Endothelial cell (in vitro differentiated cells): ENCODE results near the gene GALNT9. TPM values are rescaled to one million over a fixed set of nuclear protein-coding genes. Genes with fewer than 3 reads are reported as not detected.

Experiments
- DNase-seq: peaks from one replicate; pipeline ENCODE4 v3.0.0; 2021; ENCODE audit warnings: low spot score
- H3K27ac Mint-ChIP-seq: one replicate; pipeline ENCODE4 v1.8.0; 2021; ENCODE audit warnings: mixed read lengths, inconsistent platforms; ENCODE audit not compliant: unreplicated experiment
- H3K27me3 Mint-ChIP-seq: one replicate; pipeline ENCODE4 v1.8.0; 2021; ENCODE audit warnings: mild to moderate bottlenecking, moderate library complexity, mixed read lengths, inconsistent platforms; ENCODE audit not compliant: unreplicated experiment
- H3K36me3 Mint-ChIP-seq: one replicate; pipeline ENCODE4 v1.8.0; 2021; ENCODE audit warnings: mild to moderate bottlenecking, low read depth, mixed read lengths, inconsistent platforms; ENCODE audit not compliant: unreplicated experiment
- H3K4me1 Mint-ChIP-seq: one replicate; pipeline ENCODE4 v1.8.0; 2021; ENCODE audit warnings: mild to moderate bottlenecking, mixed read lengths, inconsistent platforms; ENCODE audit not compliant: unreplicated experiment
- H3K4me3 Mint-ChIP-seq: one replicate; pipeline ENCODE4 v1.8.0; 2021; ENCODE audit warnings: mild to moderate bottlenecking, mixed read lengths, inconsistent platforms; ENCODE audit not compliant: unreplicated experiment
- H3K9me3 Mint-ChIP-seq: one replicate; pipeline ENCODE4 v1.8.0; 2021; ENCODE audit warnings: mixed read lengths, inconsistent platforms; ENCODE audit not compliant: unreplicated experiment
- total RNA-seq: library from RNA; stranded (reverse); fragmentation: NEBNext Ultra II Directional; extraction: Animal tissue kit (Norgen Biotek cat#: 25700); gene quantifications from one replicate; pipeline ENCODE4 v1.2.1, GENCODE V29; 2021; ENCODE audit not compliant: unreplicated experiment
- TF ChIP-seq, protein P1 (sequence below): fragments of 200-600 bp; sonication (generic); IDR thresholded peaks from one replicate; pipeline ENCODE4 v1.5.0; 2021; ENCODE audit warnings: antibody characterized with exemption; ENCODE audit not compliant: unreplicated experiment

GALNT9 gene
- total RNA-seq, 1 donor from 2014 or later, result not detected

- Mint-ChIP-seq H3K9me3 (no peaks in the 10 kb centered on the region), H3K27ac (no peak overlapping the region), H3K36me3 (no peaks in the 10 kb centered on the region), H3K4me1 (peaks cover 12% of the 10 kb centered on the region), H3K27me3 (peaks cover 23% of the 10 kb centered on the region), H3K4me3 (no peak overlapping the region)
- no peak for DNase-seq
- TF ChIP-seq, protein P1, sequence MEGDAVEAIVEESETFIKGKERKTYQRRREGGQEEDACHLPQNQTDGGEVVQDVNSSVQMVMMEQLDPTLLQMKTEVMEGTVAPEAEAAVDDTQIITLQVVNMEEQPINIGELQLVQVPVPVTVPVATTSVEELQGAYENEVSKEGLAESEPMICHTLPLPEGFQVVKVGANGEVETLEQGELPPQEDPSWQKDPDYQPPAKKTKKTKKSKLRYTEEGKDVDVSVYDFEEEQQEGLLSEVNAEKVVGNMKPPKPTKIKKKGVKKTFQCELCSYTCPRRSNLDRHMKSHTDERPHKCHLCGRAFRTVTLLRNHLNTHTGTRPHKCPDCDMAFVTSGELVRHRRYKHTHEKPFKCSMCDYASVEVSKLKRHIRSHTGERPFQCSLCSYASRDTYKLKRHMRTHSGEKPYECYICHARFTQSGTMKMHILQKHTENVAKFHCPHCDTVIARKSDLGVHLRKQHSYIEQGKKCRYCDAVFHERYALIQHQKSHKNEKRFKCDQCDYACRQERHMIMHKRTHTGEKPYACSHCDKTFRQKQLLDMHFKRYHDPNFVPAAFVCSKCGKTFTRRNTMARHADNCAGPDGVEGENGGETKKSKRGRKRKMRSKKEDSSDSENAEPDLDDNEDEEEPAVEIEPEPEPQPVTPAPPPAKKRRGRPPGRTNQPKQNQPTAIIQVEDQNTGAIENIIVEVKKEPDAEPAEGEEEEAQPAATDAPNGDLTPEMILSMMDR, result no peak
These were observed 5.2 kb downstream of the GALNT9 start for GRCh38 chr12:132324173-132324572.

- no peaks in the 10 kb centered on the region for H3K9me3 Mint-ChIP-seq
- DNase-seq, result no peak
- H3K4me1 Mint-ChIP-seq, result peaks cover 12% of the 10 kb centered on the region
- TF ChIP-seq, protein P1, result no peak
- no peaks in the 10 kb centered on the region for H3K36me3 Mint-ChIP-seq
- H3K27me3 Mint-ChIP-seq, result peaks cover 22% of the 10 kb centered on the region
- H3K4me3 Mint-ChIP-seq, result no peak overlapping the region
- H3K27ac Mint-ChIP-seq, result no peak overlapping the region
These were observed 6.0 kb downstream of the GALNT9 start for GRCh38 chr12:132323171-132324010.

- no peak for DNase-seq
- H3K27me3 Mint-ChIP-seq, result peaks cover 21% of the 10 kb centered on the region
- TF ChIP-seq, protein P1, result no peak
- H3K9me3 Mint-ChIP-seq, result no peaks in the 10 kb centered on the region
- H3K36me3 Mint-ChIP-seq, result no peaks in the 10 kb centered on the region
- H3K4me1 Mint-ChIP-seq, result peaks cover 12% of the 10 kb centered on the region
- no peak overlapping the region for H3K4me3 Mint-ChIP-seq
- H3K27ac Mint-ChIP-seq, result no peak overlapping the region
These were observed 6.9 kb downstream of the GALNT9 start for GRCh38 chr12:132322206-132323132.

GRCh38 chr12:132321321-132322118, 7.9 kb downstream of the GALNT9 start:
- Mint-ChIP-seq H3K36me3 (no peaks in the 10 kb centered on the region), H3K4me3 (no peak overlapping the region), H3K9me3 (no peaks in the 10 kb centered on the region), H3K27ac (no peak overlapping the region), H3K27me3 (peaks cover 22% of the 10 kb centered on the region), H3K4me1 (peaks cover 6% of the 10 kb centered on the region)
- TF ChIP-seq, protein P1, result no peak
- no peak for DNase-seq
